Measurements from ENCODE around the gene RYR3. TPM values are rescaled to one million over a fixed set of nuclear protein-coding genes. Genes with fewer than 3 reads are reported as not detected.

Gene RYR3
- total and polyA plus RNA-seq, 2 of the 13 experiments (the other 11 are each of a cell fraction or from before 2014, with no cell fraction given) = not detected

- no peak overlapping the region for H3K9ac ChIP-seq (ENCODE audit: insufficient read depth, low read depth, low read length)
- POLR2A ChIA-PET = no interaction called here
- no peaks in the 10 kb centered on the region for H3K4me1 ChIP-seq (ENCODE audit: insufficient read depth, low read length)
- no TSS peak for BruUV-seq (replicated peaks)
- no peak overlapping the region for H3K4me2 ChIP-seq (ENCODE audit: low read depth, low read length)
- CTCF ChIA-PET (ENCODE audit: low intra/inter-chr PET ratio, low total read pairs) = no interaction called here
- H4K20me1 ChIP-seq (ENCODE audit: insufficient read depth, low read length) = no peaks in the 10 kb centered on the region
- intact Hi-C loops (cut with micrococcal nuclease; ENCODE audit: unreplicated experiment) = no loop called here
- no peaks in the 10 kb centered on the region; a peak in 1 of 5 replicates for H3K27me3 ChIP-seq (ENCODE audit: control insufficient read depth in 1 of 2, insufficient read depth in 2 of 2, low read length in 2 of 2)
- FAIRE-seq (no peak), DNase-seq (ENCODE audit: low spot score) (no peak), ATAC-seq (no peak)
- H3K4me3 ChIP-seq (replicated peaks in 1 of 3; ENCODE audit: insufficient read depth in 1 of 3, low read depth in 2 of 3, low read length in 3 of 3) = no peak overlapping the region
- no peak overlapping the region for H3K27ac ChIP-seq (ENCODE audit: extremely low read length, insufficient read depth, low read length)
- no peaks in the 10 kb centered on the region for H3K79me2 ChIP-seq (ENCODE audit: insufficient read depth, low read length)
- in situ Hi-C loops (cut with HindIII; ENCODE audit: extremely low pct_ligation_motif_present, low pct_unique_long_range_greater_than_20kb) = no loop called here
- no peak overlapping the region for H2AFZ ChIP-seq (ENCODE audit: low read length)
- no peaks in the 10 kb centered on the region for H3K36me3 ChIP-seq (replicated peaks in 1 of 2; ENCODE audit: control insufficient read depth in 1 of 2, insufficient read depth in 2 of 2, low read length in 2 of 2)
- WGBS (ENCODE audit: low lambda C conversion rate) = 6% methylated on average over 3 of the region's 3 CpGs
- H3K9me3 ChIP-seq (ENCODE audit: low read length) = no peaks in the 10 kb centered on the region
- TF ChIP-seq CHCHD3 (CRISPR knock-in tag; IDR thresholded peaks at IDR 0.05) = no peak
- TF ChIP-seq ZNF503 (CRISPR knock-in tag; IDR thresholded peaks at IDR 0.05) = no peak
- no peak for TF ChIP-seq ZNF784 (CRISPR knock-in tag; IDR thresholded peaks at IDR 0.05; ENCODE audit: borderline replicate concordance)
- no peak for TF ChIP-seq ZNF33B (CRISPR knock-in tag; IDR thresholded peaks at IDR 0.05)
- TF ChIP-seq IRX3 (CRISPR knock-in tag; IDR thresholded peaks at IDR 0.05; ENCODE audit: borderline replicate concordance, low read depth) = no peak
- no peak for TF ChIP-seq MTA3 (CRISPR knock-in tag; IDR thresholded peaks at IDR 0.05)
- no peak for TF ChIP-seq ATF4 (CRISPR knock-in tag; IDR thresholded peaks at IDR 0.05)
- no peak for TF ChIP-seq RELA (CRISPR knock-in tag; IDR thresholded peaks at IDR 0.05)
- no peak for TF ChIP-seq ARID3A (IDR thresholded peaks at IDR 0.05; ENCODE audit: low read depth, low read length)
- TF ChIP-seq ZNF207 (IDR thresholded peaks at IDR 0.05; ENCODE audit: borderline replicate concordance) = no peak
- no peak for TF ChIP-seq TOE1 (CRISPR knock-in tag; IDR thresholded peaks at IDR 0.05)
- no peak for TF ChIP-seq TBL1XR1 (IDR thresholded peaks at IDR 0.05; ENCODE audit: borderline replicate concordance, low read length, partially characterized antibody)
- no peak for TF ChIP-seq HDAC1 (CRISPR knock-in tag; IDR thresholded peaks at IDR 0.05)
- TF ChIP-seq FUBP1 (CRISPR knock-in tag; IDR thresholded peaks at IDR 0.05; ENCODE audit: borderline replicate concordance) = no peak
- no peak for TF ChIP-seq TBX3 (IDR thresholded peaks at IDR 0.05; ENCODE audit: borderline replicate concordance)
Measured at GRCh38 chr15:33468740-33469139, 158.0 kb downstream of the RYR3 start.

Data from HepG2 (cell line).